ENCODE results near the gene S100A9.
"Not testable (repeated sequence)": the region's sequence is repeated elsewhere in the genome, so short reads cannot be mapped to it uniquely, and the experiment has no call there.

The S100A9 gene

GRCh38 chr1:153405825-153406599 is 48.4 kb downstream of the S100A9 start:
- not testable (repeated sequence) for DNase-seq (ENCODE audit: low read depth in 2 of 2)

DNA sequence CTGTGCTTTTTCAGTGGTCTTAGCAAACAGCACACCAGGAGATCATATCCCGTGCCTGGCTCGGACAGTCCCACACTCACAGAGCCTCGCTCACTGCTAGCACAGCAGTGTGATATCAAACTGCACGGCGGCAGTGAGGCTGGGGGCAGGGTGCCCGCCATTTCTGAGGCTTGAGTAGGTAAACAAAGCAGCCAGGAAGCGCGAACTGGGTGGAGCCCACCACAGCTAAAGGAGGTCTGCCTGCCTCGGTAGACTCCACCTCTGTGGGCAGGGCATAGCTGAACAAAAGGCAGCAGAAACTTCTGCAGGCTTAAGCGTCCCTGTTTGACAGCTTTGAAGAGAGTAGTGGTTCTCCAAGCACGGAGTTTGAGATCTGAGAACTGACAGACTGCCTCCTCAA is 49.6 kb downstream of the S100A9 start:
- DNase-seq (ENCODE audit: low read depth in 2 of 2) = not testable (repeated sequence)

All from stimulated activated CD8-positive, alpha-beta memory T cell treated with anti-CD3 and anti-CD28 coated beads, Interleukin-7, amount 100 ng/mL, for 4 hours (primary cell).